WTC11 (cell line): Measurements from ENCODE around the gene CHST7.

Experiments
- ATF3 ChIP-seq: sonication (generic); formaldehyde crosslinking; conservative IDR thresholded peaks from 2 replicates; pipeline ENCODE4 v1.8.1; 2022; ENCODE audit warnings: mild to moderate bottlenecking, missing genetic modification reagents
- CTCF ChIP-seq: fragments of 200-600 bp; IDR thresholded peaks from 2 replicates; pipeline ENCODE4 v1.8.0; 2022; ENCODE audit warnings: antibody characterized with exemption
- ETV6 ChIP-seq: sonication (generic); formaldehyde crosslinking; IDR thresholded peaks from 2 replicates; pipeline ENCODE4 v1.8.1; 2022; ENCODE audit warnings: mild to moderate bottlenecking, missing genetic modification reagents
- GTF2I ChIP-seq: fragments of 250-450 bp; sonication (Bioruptor Pico); conservative IDR thresholded peaks from 2 replicates; pipeline ENCODE4 v1.4.0; 2021; ENCODE audit warnings: mild to moderate bottlenecking
- USF2 ChIP-seq: sonication (generic); formaldehyde crosslinking; IDR thresholded peaks from 2 replicates; pipeline ENCODE4 v1.8.1; 2023; ENCODE audit warnings: mild to moderate bottlenecking, missing genetic modification reagents, moderate library complexity
- ZMAT4 ChIP-seq: fragments of 250-450 bp; sonication (Bioruptor Pico); IDR thresholded peaks from 2 replicates; pipeline ENCODE4 v1.9.0; 2021; ENCODE audit warnings: mild to moderate bottlenecking

GRCh38 chrX:46626566-46626965 is 53.0 kb downstream of the CHST7 start:
- no peak for TF ChIP-seq CTCF
- no peak for TF ChIP-seq USF2 (CRISPR knock-in tag)
- no peak for TF ChIP-seq ATF3 (CRISPR knock-in tag)
- TF ChIP-seq ETV6 (CRISPR knock-in tag): no peak
- TF ChIP-seq GTF2I (CRISPR knock-in tag): no peak
- TF ChIP-seq ZMAT4 (CRISPR knock-in tag): no peak
